ENCODE data around the gene MYMX. TPM values are rescaled to one million over a fixed set of nuclear protein-coding genes. Genes with fewer than 3 reads are reported as not detected.

Gene MYMX
- polyA plus RNA-seq, 2 of the 4 experiments (the other 2 are of a cell fraction) = not detected

DNA sequence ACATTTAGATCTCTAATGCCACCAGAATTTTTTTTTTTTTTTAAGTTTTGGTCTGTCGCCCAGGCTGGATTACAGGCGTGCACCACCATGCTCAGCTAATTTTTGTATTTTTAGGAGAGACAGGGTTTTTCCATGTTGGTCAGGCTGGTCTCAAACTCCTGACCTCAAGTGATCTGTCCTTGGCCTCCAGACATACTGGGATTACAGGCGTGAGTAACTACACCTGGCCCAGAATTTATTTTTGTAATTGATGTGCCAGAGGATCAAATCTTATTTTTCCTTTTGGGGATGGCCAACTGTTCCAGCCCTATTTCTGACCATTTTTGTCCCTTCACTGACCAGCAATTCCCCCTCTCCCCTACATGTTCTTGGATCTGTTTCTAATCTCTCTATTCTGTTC lies 18.0 kb upstream of the MYMX start (continued):
- TF ChIP-seq, protein P1, sequence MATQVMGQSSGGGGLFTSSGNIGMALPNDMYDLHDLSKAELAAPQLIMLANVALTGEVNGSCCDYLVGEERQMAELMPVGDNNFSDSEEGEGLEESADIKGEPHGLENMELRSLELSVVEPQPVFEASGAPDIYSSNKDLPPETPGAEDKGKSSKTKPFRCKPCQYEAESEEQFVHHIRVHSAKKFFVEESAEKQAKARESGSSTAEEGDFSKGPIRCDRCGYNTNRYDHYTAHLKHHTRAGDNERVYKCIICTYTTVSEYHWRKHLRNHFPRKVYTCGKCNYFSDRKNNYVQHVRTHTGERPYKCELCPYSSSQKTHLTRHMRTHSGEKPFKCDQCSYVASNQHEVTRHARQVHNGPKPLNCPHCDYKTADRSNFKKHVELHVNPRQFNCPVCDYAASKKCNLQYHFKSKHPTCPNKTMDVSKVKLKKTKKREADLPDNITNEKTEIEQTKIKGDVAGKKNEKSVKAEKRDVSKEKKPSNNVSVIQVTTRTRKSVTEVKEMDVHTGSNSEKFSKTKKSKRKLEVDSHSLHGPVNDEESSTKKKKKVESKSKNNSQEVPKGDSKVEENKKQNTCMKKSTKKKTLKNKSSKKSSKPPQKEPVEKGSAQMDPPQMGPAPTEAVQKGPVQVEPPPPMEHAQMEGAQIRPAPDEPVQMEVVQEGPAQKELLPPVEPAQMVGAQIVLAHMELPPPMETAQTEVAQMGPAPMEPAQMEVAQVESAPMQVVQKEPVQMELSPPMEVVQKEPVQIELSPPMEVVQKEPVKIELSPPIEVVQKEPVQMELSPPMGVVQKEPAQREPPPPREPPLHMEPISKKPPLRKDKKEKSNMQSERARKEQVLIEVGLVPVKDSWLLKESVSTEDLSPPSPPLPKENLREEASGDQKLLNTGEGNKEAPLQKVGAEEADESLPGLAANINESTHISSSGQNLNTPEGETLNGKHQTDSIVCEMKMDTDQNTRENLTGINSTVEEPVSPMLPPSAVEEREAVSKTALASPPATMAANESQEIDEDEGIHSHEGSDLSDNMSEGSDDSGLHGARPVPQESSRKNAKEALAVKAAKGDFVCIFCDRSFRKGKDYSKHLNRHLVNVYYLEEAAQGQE (IDR thresholded peaks at IDR 0.05) = no peak
- TF ChIP-seq FOSB (CRISPR knock-in tag; IDR thresholded peaks at IDR 0.05) (no peak), RARB (CRISPR knock-in tag; IDR thresholded peaks at IDR 0.05) (no peak), HOXB13 (CRISPR knock-in tag; IDR thresholded peaks at IDR 0.05; ENCODE audit: low read depth) (no peak), HOXA7 (CRISPR knock-in tag; IDR thresholded peaks at IDR 0.05) (no peak), TFCP2L1 (CRISPR knock-in tag; IDR thresholded peaks at IDR 0.05) (no peak), CBX2 (IDR thresholded peaks at IDR 0.05; ENCODE audit: borderline replicate concordance, low read depth) (no peak)

DNA sequence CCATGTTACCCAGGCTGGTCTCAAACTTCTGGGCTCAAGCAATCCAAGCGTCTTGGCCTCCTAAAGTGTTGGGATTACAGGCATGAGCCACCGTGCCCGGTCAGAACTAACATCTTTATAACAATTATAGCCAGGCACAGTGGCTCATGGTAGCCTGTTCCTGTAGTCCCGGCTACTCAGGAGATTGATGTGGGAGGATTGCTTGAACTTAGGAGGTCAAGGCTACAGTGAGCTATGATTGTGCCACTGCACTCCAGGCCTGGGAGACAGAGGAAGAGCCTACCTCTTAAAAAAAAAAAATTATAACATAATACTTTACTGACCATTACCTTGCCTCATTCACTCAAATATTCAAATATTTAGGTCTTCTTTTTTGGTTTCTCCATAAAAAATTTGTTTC lies 16.8 kb upstream of the MYMX start:
- no peak overlapping the region for H3K4me3 ChIP-seq
- no peaks in the 10 kb centered on the region for H3K9me3 ChIP-seq
- CTCF ChIA-PET = interaction anchor here (1.5 kb wide), 1 partner anchor 39 kb away, joined by 3 read pairs; no protein-coding TSS in a partner anchor
- peaks cover 12% of the 10 kb centered on the region for H3K4me1 ChIP-seq
- TF ChIP-seq, protein P2, sequence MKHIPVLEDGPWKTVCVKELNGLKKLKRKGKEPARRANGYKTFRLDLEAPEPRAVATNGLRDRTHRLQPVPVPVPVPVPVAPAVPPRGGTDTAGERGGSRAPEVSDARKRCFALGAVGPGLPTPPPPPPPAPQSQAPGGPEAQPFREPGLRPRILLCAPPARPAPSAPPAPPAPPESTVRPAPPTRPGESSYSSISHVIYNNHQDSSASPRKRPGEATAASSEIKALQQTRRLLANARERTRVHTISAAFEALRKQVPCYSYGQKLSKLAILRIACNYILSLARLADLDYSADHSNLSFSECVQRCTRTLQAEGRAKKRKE (CRISPR knock-in tag; IDR thresholded peaks at IDR 0.05; ENCODE audit: low read depth) = no peak
- TF ChIP-seq HEYL (CRISPR knock-in tag; IDR thresholded peaks at IDR 0.05) = no peak
- no peak for TF ChIP-seq HOXB13 (CRISPR knock-in tag; IDR thresholded peaks at IDR 0.05; ENCODE audit: low read depth)
- no peak for TF ChIP-seq CHD2 (IDR thresholded peaks at IDR 0.05; ENCODE audit: low read length, partially characterized antibody)
- TF ChIP-seq KDM1A (IDR thresholded peaks at IDR 0.05; ENCODE audit: low read depth) = no peak
- no peak for DNase-seq (ENCODE audit: low read depth in 1 of 2, low spot score in 1 of 2)
- POLR2A ChIA-PET = no interaction called here
- FAIRE-seq = no peak
- H3K27ac ChIP-seq = no peak overlapping the region
- no peak overlapping the region for H3K4me2 ChIP-seq
- ATAC-seq = no peak
- WGBS (ENCODE audit: missing lambda C conversion rate) = 61% methylated on average over 4 of the region's 4 CpGs

DNA sequence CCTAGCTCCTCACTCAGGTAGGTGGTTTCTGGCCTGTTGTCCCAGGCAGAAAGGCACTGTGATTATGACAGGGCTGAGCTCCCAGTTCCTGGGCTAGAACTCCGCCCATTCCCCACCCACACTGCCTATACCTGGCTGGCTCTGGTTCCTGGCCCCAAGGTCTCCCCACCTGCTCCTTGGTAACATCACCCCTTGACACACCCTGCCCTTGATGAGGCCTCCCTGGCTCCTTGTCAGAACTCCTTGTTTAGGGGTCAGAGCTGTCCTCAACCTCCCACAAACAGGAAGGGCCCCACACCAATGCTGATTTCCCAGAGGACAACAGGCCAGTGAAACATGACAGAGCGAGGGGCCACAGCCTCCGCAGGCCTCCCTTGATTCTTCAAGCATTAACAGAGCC lies 15.5 kb upstream of the MYMX start:
- FAIRE-seq (no peak), ATAC-seq (no peak)
- CTCF ChIA-PET = interaction anchor here (1.1 to 1.5 kb wide), 2 partner anchors 12 to 40 kb away, joined by 3 read pairs; no protein-coding TSS in a partner anchor

More for the DNA sequence above, 15.5 kb upstream of the MYMX start:
- no peak for TF ChIP-seq MAFK (IDR thresholded peaks at IDR 0.05; ENCODE audit: partially characterized antibody)
- TF ChIP-seq, protein P3, sequence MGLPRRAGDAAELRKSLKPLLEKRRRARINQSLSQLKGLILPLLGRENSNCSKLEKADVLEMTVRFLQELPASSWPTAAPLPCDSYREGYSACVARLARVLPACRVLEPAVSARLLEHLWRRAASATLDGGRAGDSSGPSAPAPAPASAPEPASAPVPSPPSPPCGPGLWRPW (IDR thresholded peaks at IDR 0.05) = no peak
- no peak for TF ChIP-seq SREBF2 (IDR thresholded peaks at IDR 0.05)
- no peak for TF ChIP-seq NR3C1 (IDR thresholded peaks at IDR 0.05)
- TF ChIP-seq POLR2AphosphoS2 (conservative IDR thresholded peaks at IDR 0.05; ENCODE audit: low read length) = no peak
- TF ChIP-seq MAZ (IDR thresholded peaks at IDR 0.05; ENCODE audit: borderline replicate concordance, low read depth, low read length) = no peak
- no peak for TF ChIP-seq SMC3 (IDR thresholded peaks at IDR 0.05)
- no peak for TF ChIP-seq RAD21 (conservative IDR thresholded peaks at IDR 0.05 in 1 of 2, IDR thresholded peaks at IDR 0.05 in 1 of 2)
- no peak for TF ChIP-seq FOXS1 (CRISPR knock-in tag; IDR thresholded peaks at IDR 0.05)
- TF ChIP-seq ZNF302 (CRISPR knock-in tag; IDR thresholded peaks at IDR 0.05) = no peak
- no peak for TF ChIP-seq TP53 (CRISPR knock-in tag; IDR thresholded peaks at IDR 0.05)
- TF ChIP-seq, protein P4, sequence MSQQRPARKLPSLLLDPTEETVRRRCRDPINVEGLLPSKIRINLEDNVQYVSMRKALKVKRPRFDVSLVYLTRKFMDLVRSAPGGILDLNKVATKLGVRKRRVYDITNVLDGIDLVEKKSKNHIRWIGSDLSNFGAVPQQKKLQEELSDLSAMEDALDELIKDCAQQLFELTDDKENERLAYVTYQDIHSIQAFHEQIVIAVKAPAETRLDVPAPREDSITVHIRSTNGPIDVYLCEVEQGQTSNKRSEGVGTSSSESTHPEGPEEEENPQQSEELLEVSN (IDR thresholded peaks at IDR 0.05; ENCODE audit: borderline replicate concordance, low read depth) = no peak
- no peak for TF ChIP-seq RARB (CRISPR knock-in tag; IDR thresholded peaks at IDR 0.05)
- 92% methylated on average over 3 of the region's 3 CpGs for WGBS (ENCODE audit: missing lambda C conversion rate)
- no peak for DNase-seq (ENCODE audit: low read depth in 1 of 2, low spot score in 1 of 2)
- Histone ChIP-seq H3K4me3 (no peak overlapping the region), H3K4me2 (no peak overlapping the region), H3K9me3 (no peaks in the 10 kb centered on the region), H3K4me1 (peaks cover 12% of the 10 kb centered on the region), H3K27ac (no peak overlapping the region)
- POLR2A ChIA-PET = no interaction called here

Data from A549 (cell line).